ENCODE results near the gene SETDB1.
"Not testable (repeated sequence)": the region's sequence is repeated elsewhere in the genome, so short reads cannot be mapped to it uniquely, and the experiment has no call there.

The SETDB1 gene

DNA sequence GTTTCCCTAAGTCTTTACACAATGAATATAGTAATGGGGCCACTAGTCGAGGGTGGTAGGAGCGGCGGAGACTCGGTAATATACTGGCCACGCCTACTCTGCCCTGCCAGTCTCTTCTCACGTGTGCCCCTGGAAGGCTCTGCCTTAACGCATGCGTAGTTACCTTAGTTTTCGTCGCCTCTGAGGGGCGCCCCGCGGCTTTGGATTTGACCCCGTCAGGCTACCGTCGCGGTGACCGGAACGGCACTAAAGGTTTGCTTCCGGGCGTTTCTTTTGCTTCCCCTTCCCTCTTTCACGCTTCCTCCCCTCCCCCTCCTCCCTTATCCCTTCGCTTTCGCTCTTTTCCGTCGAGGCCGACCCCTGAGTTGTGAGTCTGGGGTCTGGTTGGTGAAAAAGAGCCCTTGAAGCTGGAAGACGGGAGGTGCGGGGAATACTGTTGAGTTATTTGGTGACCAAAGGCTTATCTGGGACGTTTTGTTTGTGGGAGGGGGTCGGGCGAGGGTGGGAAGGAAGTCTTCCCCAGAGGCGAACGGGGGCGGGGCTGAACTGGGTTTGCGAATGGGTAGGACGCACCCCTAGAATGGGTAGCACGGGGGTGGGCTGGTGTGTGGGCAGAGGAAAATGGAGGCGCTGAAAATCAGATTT is at the start of gene SETDB1:
Gene SETDB1 (plus strand): TSS at position 267 of the 645 bp plus-strand sequence. CDS start 1,352 bp downstream, outside the sequence.
- Histone ChIP-seq H3K27ac (peak within 1 kb of the TSS; percentile 84), H3K4me3 (ENCODE audit: low read depth, low read length) (peak within 1 kb of the TSS; percentile 87), H3K27me3 (replicated peaks) (no peaks in the 10 kb centered on the region), H3K36me3 (replicated peaks) (peaks cover 29% of the 10 kb centered on the region)
- peak; percentile 93 for DNase-seq
- in situ Hi-C loops (cut with HindIII; ENCODE audit: low pct_ligation_motif_present, low sequenced_read_pairs), result loop anchor here (25.0 kb wide), 1 partner anchor 114 kb away; the partner anchor contains the start of gene CTSK
- TF ChIP-seq, protein P1, sequence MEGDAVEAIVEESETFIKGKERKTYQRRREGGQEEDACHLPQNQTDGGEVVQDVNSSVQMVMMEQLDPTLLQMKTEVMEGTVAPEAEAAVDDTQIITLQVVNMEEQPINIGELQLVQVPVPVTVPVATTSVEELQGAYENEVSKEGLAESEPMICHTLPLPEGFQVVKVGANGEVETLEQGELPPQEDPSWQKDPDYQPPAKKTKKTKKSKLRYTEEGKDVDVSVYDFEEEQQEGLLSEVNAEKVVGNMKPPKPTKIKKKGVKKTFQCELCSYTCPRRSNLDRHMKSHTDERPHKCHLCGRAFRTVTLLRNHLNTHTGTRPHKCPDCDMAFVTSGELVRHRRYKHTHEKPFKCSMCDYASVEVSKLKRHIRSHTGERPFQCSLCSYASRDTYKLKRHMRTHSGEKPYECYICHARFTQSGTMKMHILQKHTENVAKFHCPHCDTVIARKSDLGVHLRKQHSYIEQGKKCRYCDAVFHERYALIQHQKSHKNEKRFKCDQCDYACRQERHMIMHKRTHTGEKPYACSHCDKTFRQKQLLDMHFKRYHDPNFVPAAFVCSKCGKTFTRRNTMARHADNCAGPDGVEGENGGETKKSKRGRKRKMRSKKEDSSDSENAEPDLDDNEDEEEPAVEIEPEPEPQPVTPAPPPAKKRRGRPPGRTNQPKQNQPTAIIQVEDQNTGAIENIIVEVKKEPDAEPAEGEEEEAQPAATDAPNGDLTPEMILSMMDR (IDR thresholded peaks at IDR 0.05; ENCODE audit: low read depth, low read length, missing control alignments), result peak; percentile 21

DNA sequence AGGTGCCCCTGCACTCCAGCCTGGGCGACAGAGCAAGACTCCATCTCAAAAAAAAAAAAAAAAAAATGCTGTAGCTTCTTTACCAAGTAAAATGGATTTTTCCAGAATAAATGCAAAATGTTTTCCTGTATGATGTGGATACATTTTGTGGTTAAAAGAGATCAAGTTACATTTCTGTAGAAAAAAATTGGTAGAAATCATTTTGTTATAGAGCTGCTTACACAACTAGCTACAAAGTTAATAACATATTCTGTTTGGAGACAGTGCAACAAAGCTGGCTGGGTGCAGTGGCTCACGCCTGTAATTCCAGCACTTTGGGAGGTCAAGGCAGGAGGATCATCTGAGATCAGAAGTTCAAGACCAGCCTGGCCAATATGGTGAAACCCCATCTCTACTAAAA is 47.2 kb upstream of the SETDB1 start:
- H3K27ac ChIP-seq; DNase-seq; in situ Hi-C loops (cut with HindIII; ENCODE audit: low pct_ligation_motif_present, low sequenced_read_pairs); H3K27me3 ChIP-seq (replicated peaks); H3K36me3 ChIP-seq (replicated peaks); H3K4me3 ChIP-seq (ENCODE audit: low read depth, low read length): not testable (repeated sequence)

DNA sequence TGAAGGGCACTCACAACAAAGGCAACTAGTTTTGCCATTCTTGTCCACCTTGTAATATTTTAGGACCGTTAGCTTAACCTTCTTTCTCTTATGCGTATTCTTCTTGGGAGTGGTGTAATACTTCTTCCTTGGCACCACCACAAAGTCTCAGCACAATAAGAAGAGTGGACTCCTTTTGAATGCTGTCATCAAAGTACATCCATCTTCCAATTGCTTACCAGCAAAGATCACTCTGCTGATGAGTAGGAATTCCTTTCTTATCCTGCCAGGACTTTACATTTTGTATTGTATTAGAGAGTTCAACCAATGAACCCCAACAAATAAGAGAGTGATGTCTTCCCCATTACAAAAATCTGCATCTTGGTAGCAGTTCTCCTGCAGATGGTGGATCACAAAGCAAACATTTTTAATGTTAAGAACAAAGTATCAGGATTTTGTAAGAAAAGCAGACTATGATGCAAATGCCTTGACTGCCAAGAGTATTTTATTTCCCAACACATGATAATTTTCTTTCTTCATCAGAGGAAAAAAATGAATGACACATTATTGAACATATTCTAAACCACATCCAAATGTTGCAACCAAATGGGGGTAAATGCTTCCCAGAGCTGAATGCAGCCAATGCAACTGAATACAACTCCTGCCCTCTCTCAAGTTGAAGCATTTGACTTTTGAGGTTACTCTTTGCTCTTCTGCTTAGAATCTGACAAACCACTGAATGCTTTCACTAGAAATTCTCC is 44.7 kb upstream of the SETDB1 start:
- TF ChIP-seq, protein P1 (IDR thresholded peaks at IDR 0.05; ENCODE audit: low read depth, low read length, missing control alignments), result no peak
- DNase-seq, result peak; percentile 75
- in situ Hi-C loops (cut with HindIII; ENCODE audit: low pct_ligation_motif_present, low sequenced_read_pairs), result no loop called here
- H3K4me3 ChIP-seq (ENCODE audit: low read depth, low read length), result peak overlapping the region; percentile 0
- no peaks in the 10 kb centered on the region for H3K27me3 ChIP-seq (replicated peaks)
- H3K36me3 ChIP-seq (replicated peaks), result no peaks in the 10 kb centered on the region
- peak overlapping the region; percentile 79 for H3K27ac ChIP-seq

DNA sequence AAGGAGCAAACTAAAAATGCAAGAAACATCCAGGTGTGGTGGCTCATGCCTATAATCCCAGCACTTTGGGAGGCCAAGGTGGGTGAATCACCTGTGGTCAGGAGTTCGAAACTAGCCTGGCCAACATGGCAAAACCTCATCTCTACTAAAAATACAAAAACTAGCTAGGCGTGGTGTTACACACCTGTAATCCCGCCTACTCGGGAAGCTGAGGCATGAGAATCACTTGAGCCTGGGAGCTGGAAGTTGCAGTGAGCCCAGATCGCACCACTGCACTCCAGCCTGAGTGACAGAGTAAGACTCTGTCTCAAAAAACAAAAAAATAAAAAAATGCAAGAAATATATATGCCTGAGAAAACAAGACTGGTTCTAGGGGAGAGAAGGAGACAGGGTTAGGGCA is 43.0 kb upstream of the SETDB1 start:
- H3K27ac ChIP-seq; H3K36me3 ChIP-seq (replicated peaks); in situ Hi-C loops (cut with HindIII; ENCODE audit: low pct_ligation_motif_present, low sequenced_read_pairs); H3K4me3 ChIP-seq (ENCODE audit: low read depth, low read length); DNase-seq; H3K27me3 ChIP-seq (replicated peaks): not testable (repeated sequence)

DNA sequence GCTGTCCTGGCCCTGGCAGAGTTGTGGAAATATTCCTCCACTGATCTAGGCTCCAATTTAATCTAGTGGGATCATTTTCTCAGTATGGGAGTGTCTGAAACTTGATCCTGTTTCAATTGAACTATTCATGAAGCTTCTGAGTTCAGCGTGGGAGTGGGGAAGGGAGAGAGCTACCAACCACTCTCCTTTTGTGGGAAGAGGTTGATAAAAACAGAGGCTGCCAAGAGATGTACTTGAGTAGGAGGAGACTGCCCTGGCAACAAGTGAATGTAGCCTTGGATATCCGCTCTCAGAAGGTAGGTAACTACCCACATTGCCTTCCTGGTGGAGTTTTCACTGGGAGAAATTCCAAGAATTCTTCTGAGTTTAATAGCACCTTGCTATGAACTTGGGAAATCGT is 39.1 kb upstream of the SETDB1 start, which contains the start of gene CTXND2:
Gene CTXND2 (plus strand): TSS at position 119 of the 400 bp plus-strand sequence. CDS start 25,179 bp downstream, outside the sequence.
- H3K36me3 ChIP-seq (replicated peaks), result no peaks in the 10 kb centered on the region
- TF ChIP-seq, protein P1 (IDR thresholded peaks at IDR 0.05; ENCODE audit: low read depth, low read length, missing control alignments), result no peak
- peak; percentile 12 for DNase-seq
- in situ Hi-C loops (cut with HindIII; ENCODE audit: low pct_ligation_motif_present, low sequenced_read_pairs), result no loop called here
- no peak within 1 kb of the TSS for H3K4me3 ChIP-seq (ENCODE audit: low read depth, low read length)
- H3K27me3 ChIP-seq (replicated peaks), result no peaks in the 10 kb centered on the region
- no peak within 1 kb of the TSS for H3K27ac ChIP-seq

DNA sequence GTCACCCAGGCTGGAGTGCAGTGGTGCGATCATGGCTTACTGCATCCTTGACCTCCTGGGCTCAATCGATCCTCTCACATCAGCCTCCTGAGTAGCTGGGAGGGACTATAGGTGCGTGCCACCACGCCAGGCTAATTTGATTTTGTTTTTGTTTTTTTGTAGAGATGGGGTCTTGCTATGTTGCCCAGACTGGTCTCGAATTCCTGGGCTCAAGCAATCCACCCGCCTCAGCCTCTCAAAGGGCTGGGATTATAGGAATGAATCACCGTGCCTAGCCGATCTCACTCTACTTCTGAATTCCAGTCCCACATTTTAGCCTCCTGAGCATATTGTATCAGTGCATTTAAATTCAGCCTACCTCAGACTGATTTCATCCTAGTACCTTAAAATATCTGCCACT is 37.4 kb upstream of the SETDB1 start:
- in situ Hi-C loops (cut with HindIII; ENCODE audit: low pct_ligation_motif_present, low sequenced_read_pairs), result no loop called here

More for the DNA sequence above, 37.4 kb upstream of the SETDB1 start:
- no peak for DNase-seq
- H3K4me3 ChIP-seq (ENCODE audit: low read depth, low read length), result no peak overlapping the region
- TF ChIP-seq, protein P1 (IDR thresholded peaks at IDR 0.05; ENCODE audit: low read depth, low read length, missing control alignments), result no peak
- no peak overlapping the region for H3K27ac ChIP-seq
- no peaks in the 10 kb centered on the region for H3K27me3 ChIP-seq (replicated peaks)
- no peaks in the 10 kb centered on the region for H3K36me3 ChIP-seq (replicated peaks)
